DND-41 (cell line): ENCODE data around the gene HERC6.

Source experiments
- EZH2 ChIP-seq: IDR thresholded peaks from 3 replicates; pipeline ENCODE4 v1.6.1; 2012; ENCODE audit warnings: borderline replicate concordance, low read depth, mild to moderate bottlenecking, moderate library complexity, low read length, inconsistent platforms; ENCODE audit not compliant: severe bottlenecking
- TF ChIP-seq, protein P1 (sequence below): IDR thresholded peaks from 2 replicates; pipeline ENCODE4 v1.5.1; 2012; ENCODE audit warnings: borderline replicate concordance, low read length, moderate library complexity, mild to moderate bottlenecking; ENCODE audit not compliant: poor library complexity, severe bottlenecking; ENCODE audit errors: extremely low read depth

DNA sequence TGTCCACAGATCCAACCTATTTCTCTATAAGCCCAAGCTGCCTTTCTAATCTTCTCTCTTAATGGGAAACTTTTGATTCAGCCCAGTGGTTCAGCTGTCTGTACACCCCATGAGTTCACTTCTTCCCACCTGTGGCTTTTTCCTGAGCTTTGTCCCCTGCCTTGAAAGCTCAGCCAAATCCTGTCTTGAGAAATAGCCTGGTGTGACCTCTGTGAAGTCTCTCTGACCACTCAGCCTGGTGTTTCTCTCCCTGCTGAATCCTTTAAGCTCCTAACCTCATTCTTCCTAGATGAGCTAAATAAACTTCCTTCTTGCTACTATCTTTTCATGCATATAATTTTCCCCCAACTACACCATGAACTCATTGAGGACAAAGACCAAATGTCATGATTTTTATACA is 63.0 kb downstream of the HERC6 start:
- TF ChIP-seq, protein P1, sequence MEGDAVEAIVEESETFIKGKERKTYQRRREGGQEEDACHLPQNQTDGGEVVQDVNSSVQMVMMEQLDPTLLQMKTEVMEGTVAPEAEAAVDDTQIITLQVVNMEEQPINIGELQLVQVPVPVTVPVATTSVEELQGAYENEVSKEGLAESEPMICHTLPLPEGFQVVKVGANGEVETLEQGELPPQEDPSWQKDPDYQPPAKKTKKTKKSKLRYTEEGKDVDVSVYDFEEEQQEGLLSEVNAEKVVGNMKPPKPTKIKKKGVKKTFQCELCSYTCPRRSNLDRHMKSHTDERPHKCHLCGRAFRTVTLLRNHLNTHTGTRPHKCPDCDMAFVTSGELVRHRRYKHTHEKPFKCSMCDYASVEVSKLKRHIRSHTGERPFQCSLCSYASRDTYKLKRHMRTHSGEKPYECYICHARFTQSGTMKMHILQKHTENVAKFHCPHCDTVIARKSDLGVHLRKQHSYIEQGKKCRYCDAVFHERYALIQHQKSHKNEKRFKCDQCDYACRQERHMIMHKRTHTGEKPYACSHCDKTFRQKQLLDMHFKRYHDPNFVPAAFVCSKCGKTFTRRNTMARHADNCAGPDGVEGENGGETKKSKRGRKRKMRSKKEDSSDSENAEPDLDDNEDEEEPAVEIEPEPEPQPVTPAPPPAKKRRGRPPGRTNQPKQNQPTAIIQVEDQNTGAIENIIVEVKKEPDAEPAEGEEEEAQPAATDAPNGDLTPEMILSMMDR, result no peak
- no peak for TF ChIP-seq EZH2
